Measurements from ENCODE around the gene NR1H2.
"Not testable (repeated sequence)": the region's sequence is repeated elsewhere in the genome, so short reads cannot be mapped to it uniquely, and the experiment has no call there.

GRCh38 chr19:50390295-50390694 is 14.0 kb downstream of the NR1H2 start:
- not testable (repeated sequence) for TF ChIP-seq PKNOX1 (IDR thresholded peaks at IDR 0.05); SP1 (IDR thresholded peaks at IDR 0.05); NFRKB (IDR thresholded peaks at IDR 0.05); ELF4 (IDR thresholded peaks at IDR 0.05); FOXA1 (IDR thresholded peaks at IDR 0.05); FOXK2 (IDR thresholded peaks at IDR 0.05); FOXM1 (IDR thresholded peaks at IDR 0.05; ENCODE audit: borderline replicate concordance); BHLHE40 (IDR thresholded peaks at IDR 0.05; ENCODE audit: borderline replicate concordance); ARNT (IDR thresholded peaks at IDR 0.05); HDGF (IDR thresholded peaks at IDR 0.05; ENCODE audit: borderline replicate concordance); L3MBTL2 (conservative IDR thresholded peaks at IDR 0.05)
